ENCODE measurements around the gene DRG1.

DNA sequence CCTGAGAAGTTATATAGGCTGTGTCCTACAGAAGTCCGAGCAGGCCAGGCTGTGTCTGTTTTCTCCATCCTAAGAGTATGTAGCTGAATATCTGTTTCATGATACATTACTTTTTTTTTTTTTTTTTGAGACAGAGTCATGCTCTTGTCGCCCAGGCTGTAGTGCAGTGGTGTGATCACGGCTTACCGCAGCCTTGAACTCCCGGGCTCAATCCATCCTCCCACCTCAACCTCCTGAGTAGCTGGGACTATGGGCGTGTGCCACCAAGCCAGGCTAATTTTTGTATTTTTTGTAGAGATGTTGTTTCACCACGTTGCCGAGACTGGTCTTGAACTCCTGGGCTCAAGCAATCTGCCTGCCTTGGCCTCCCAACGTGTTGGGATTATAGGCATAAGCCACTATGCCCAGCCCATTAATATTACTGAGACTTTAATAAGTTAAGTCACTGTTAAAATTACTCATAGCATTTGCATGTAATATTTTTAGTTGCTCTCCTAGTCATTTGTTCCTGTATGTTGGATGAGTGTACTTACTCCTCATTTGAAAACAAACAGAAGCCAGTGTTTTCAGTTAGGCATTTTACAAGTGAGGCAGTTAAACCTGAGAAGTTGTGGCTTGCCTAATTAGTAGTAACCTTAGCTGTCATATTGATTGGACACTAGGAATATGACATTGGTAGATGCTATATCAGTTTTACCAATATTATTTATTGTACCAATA, 26.1 kb downstream of the DRG1 start:
- TF ChIP-seq EP300 (IDR thresholded peaks at IDR 0.05) = no peak
- no peak for TF ChIP-seq POLR2A (IDR thresholded peaks at IDR 0.05)
- TF ChIP-seq, protein P1, sequence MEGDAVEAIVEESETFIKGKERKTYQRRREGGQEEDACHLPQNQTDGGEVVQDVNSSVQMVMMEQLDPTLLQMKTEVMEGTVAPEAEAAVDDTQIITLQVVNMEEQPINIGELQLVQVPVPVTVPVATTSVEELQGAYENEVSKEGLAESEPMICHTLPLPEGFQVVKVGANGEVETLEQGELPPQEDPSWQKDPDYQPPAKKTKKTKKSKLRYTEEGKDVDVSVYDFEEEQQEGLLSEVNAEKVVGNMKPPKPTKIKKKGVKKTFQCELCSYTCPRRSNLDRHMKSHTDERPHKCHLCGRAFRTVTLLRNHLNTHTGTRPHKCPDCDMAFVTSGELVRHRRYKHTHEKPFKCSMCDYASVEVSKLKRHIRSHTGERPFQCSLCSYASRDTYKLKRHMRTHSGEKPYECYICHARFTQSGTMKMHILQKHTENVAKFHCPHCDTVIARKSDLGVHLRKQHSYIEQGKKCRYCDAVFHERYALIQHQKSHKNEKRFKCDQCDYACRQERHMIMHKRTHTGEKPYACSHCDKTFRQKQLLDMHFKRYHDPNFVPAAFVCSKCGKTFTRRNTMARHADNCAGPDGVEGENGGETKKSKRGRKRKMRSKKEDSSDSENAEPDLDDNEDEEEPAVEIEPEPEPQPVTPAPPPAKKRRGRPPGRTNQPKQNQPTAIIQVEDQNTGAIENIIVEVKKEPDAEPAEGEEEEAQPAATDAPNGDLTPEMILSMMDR (IDR thresholded peaks at IDR 0.05) = no peak
- TF ChIP-seq POLR2AphosphoS5 (IDR thresholded peaks at IDR 0.05) = no peak
